DMS79 treated with DMSO at 0.1 percent for 48 hours (cell line): ENCODE measurements around the gene TTC9B.
"Not testable (repeated sequence)": the region's sequence is repeated elsewhere in the genome, so short reads cannot be mapped to it uniquely, and the experiment has no call there.

Experiments
- DNase-seq: peaks from one replicate; lab custom pipeline; 2025; lab: John Stamatoyannopoulos, UW

TTC9B gene

GRCh38 chr19:40232949-40233810 lies 15.0 kb upstream of the TTC9B start:
- no peak for DNase-seq

GRCh38 chr19:40232479-40232878 lies 14.3 kb upstream of the TTC9B start:
- no peak for DNase-seq

GRCh38 chr19:40231544-40232424 lies 13.6 kb upstream of the TTC9B start:
- no peak for DNase-seq

GRCh38 chr19:40231057-40231456 lies 12.9 kb upstream of the TTC9B start:
- DNase-seq = no peak

GRCh38 chr19:40229926-40230417 lies 11.8 kb upstream of the TTC9B start:
- DNase-seq = no peak

GRCh38 chr19:40229484-40229883 lies 11.3 kb upstream of the TTC9B start:
- DNase-seq = no peak

- DNase-seq = no peak
Observed at GRCh38 chr19:40228863-40229262, 10.7 kb upstream of the TTC9B start.

- no peak for DNase-seq
Observed at GRCh38 chr19:40228346-40228745, 10.2 kb upstream of the TTC9B start.

GRCh38 chr19:40225440-40226305 lies 7.5 kb upstream of the TTC9B start:
- peak; percentile 56 for DNase-seq

GRCh38 chr19:40224342-40225150 lies 6.4 kb upstream of the TTC9B start:
- DNase-seq = no peak

- DNase-seq = no peak
Observed at GRCh38 chr19:40223135-40223822, 5.1 kb upstream of the TTC9B start.

GRCh38 chr19:40221858-40222619 lies 3.9 kb upstream of the TTC9B start:
- DNase-seq = peak; percentile 37

- no peak for DNase-seq
Observed at GRCh38 chr19:40220674-40221073, 2.5 kb upstream of the TTC9B start.

- peak; percentile 88 for DNase-seq
Observed at GRCh38 chr19:40219721-40220276, 1.6 kb upstream of the TTC9B start.

- not testable (repeated sequence) for DNase-seq
Observed at GRCh38 chr19:40219029-40219428, 845 bp upstream of the TTC9B start.

GRCh38 chr19:40217027-40217810 lies 965 bp downstream of the TTC9B start:
- peak; percentile 90 for DNase-seq

- no peak for DNase-seq
Observed at GRCh38 chr19:40216777-40217026, 1.5 kb downstream of the TTC9B start.

- peak; percentile 64 for DNase-seq
Observed at GRCh38 chr19:40216013-40216776, 2.0 kb downstream of the TTC9B start.
